Measurements from ENCODE around the gene EPHA2.
"Not testable (repeated sequence)": the region's sequence is repeated elsewhere in the genome, so short reads cannot be mapped to it uniquely, and the experiment has no call there.

EPHA2 gene

GRCh38 chr1:16117369-16117768 lies 38.5 kb downstream of the EPHA2 start:
- peak; percentile 51 for ATAC-seq
- DNase-seq (ENCODE audit: low spot score in 2 of 2): no peak
- H3K4me1 Mint-ChIP-seq: peaks cover 13% of the 10 kb centered on the region
- no peak overlapping the region for H3K4me3 Mint-ChIP-seq
- H3K9me3 Mint-ChIP-seq: no peaks in the 10 kb centered on the region
- peak overlapping the region; percentile 55 for H3K27ac Mint-ChIP-seq
- peaks cover 5% of the 10 kb centered on the region for H3K36me3 Mint-ChIP-seq

GRCh38 chr1:16116625-16117024 lies 39.2 kb downstream of the EPHA2 start:
- Mint-ChIP-seq H3K4me3 (no peak overlapping the region), H3K36me3 (peaks cover 5% of the 10 kb centered on the region), H3K4me1 (peaks cover 16% of the 10 kb centered on the region), H3K27ac (peak overlapping the region; percentile 55), H3K9me3 (no peaks in the 10 kb centered on the region)
- DNase-seq (ENCODE audit: low spot score in 2 of 2) (no peak), ATAC-seq (no peak)

- Mint-ChIP-seq H3K27ac (no peak overlapping the region), H3K36me3 (peaks cover 5% of the 10 kb centered on the region), H3K4me1 (peaks cover 19% of the 10 kb centered on the region), H3K4me3 (no peak overlapping the region), H3K9me3 (no peaks in the 10 kb centered on the region)
- no peak for ATAC-seq
- DNase-seq (ENCODE audit: low spot score in 2 of 2): no peak
Measured at GRCh38 chr1:16116002-16116401, 39.9 kb downstream of the EPHA2 start.

GRCh38 chr1:16115468-16115983 lies 40.3 kb downstream of the EPHA2 start:
- ATAC-seq: no peak
- no peak overlapping the region for H3K4me3 Mint-ChIP-seq
- DNase-seq (ENCODE audit: low spot score in 2 of 2): no peak
- peaks cover 5% of the 10 kb centered on the region for H3K36me3 Mint-ChIP-seq
- peaks cover 19% of the 10 kb centered on the region for H3K4me1 Mint-ChIP-seq
- no peaks in the 10 kb centered on the region for H3K9me3 Mint-ChIP-seq
- no peak overlapping the region for H3K27ac Mint-ChIP-seq

DNA sequence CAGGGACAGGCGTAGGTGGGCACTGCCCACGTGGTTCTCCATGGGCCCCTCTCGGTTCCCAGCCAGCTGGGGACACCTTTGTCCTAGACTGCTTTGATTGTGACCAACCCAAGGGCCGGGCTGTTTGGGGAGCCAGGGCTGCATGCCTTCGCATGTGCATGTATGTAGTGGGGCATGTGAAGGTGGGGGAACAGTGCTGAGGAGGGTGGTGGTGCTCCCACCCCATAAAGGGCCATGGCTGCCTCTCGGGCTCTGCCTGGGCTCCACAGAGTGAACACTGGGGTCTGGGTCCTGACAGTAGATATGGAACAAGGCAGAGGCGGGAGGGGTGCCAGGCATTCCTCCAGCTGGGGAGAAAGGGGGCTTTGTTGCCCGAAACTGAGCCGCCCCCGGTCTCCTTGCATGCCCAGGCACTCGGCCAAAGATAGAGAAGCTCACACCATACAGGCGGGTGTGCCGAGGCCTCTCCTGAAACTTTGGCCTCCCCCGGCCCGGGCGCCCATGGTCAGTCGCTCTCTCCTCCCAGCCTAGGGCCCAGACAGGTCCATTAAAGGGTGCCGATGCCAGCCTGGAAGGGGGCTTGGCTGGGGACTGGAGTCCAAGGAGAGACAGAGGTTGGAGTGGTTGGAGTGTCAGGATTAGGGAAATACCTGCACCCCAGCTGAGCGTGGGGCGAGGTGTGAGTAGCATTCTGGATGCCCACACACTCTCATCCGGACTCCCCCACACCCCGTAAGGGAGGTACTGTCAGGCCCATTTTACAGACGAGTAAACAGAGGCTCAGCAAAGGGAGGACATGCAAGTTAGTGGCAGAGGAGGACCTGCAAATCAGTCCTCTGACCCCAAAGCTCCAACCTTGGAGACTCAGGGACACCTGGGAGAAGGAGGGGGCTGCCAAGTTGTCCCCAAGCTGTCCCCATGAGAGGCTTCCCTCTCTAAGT lies 41.1 kb downstream of the EPHA2 start:
- Mint-ChIP-seq H3K27ac (no peak overlapping the region), H3K4me3 (no peak overlapping the region), H3K36me3 (peaks cover 5% of the 10 kb centered on the region), H3K4me1 (peaks cover 19% of the 10 kb centered on the region), H3K9me3 (no peaks in the 10 kb centered on the region)
- no peak for ATAC-seq
- DNase-seq (ENCODE audit: low spot score in 2 of 2): no peak

DNA sequence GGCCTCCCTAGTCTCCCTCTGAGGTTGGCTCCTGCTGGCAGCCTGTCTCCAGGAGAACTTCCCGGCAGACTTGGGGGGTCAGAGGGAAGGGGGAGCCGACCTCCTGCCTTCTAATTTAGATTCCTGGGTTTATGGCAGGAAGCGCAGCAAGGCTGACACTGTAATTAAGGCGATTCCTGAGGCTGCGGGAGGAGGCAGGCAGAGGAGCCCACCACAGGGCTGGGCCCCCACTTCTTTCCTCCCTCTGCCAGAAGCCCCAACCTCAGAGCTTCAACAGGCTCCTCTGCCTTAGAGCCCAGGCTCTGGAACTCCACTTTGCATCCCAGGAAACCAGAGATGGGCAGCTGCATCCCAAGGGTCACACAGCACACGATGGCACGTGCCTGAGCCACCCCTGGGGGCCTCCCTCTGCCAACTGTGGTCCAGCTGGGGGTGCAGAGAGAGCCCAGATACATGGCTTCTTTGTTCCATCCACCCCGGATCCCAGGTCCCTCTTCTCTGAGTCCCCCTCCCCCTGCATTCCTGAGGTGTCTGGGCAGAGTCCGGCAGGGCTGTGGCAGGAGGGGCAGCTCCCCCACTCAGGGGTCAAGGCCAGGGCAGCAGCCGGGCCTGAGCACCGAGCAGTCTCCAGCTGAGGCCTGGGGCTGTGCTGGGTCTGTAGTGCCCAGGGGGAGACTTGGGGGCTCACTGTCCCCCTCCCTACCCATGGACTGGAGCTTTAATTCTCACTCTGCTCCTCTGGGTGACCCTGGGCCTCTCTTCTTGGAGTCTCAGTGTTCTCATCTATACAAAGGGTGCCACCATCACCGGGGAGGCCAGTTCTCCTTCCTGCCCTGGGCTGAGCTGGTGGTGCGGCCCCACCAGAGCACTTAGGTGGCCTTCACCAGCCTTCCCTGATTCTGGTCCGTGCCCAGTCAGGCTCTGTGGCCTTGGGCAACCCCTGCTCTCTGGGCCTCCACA lies 43.0 kb downstream of the EPHA2 start:
- no peaks in the 10 kb centered on the region for H3K9me3 Mint-ChIP-seq
- no peak for DNase-seq (ENCODE audit: low spot score in 2 of 2)
- no peak for ATAC-seq
- H3K27ac Mint-ChIP-seq: no peak overlapping the region
- peaks cover 19% of the 10 kb centered on the region for H3K4me1 Mint-ChIP-seq
- H3K36me3 Mint-ChIP-seq: peaks cover 5% of the 10 kb centered on the region
- no peak overlapping the region for H3K4me3 Mint-ChIP-seq

DNA sequence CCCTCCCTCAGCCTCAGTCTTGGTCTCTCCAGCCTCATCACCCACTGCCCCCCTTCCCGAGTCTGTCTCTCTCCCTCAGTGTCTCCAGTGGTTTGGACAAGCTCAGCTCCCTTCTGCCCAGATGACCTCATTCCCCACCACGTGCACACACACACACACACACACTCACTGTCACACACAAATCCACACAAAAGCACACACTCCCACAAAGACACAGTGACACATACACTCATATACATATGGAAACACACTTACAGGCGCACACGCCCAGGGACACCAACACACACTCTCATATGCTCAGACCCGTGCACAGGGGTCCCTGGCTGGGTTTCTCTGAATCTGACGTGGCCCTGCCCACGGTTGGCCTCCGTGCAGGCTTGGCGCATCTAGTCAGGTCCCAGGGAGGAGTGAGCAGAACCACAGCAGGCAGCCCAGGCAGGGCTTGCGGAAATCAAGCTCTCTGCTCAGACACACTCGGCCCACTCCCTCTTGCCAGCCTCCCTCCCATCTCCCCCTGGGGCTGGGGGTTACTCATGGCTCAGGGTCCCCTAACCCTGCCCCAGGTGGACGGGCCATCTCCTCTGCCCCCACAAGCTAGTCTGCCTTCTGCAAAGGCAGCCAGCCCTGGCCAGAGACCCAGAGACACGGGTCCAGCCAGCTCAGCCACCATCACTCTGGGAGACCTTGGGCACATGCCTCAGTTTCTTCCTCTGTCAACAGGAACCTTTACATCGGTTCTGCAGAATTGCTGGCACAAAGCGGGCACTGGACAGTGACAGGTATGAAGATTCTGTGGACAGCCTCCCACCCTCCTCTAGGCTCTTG lies 43.9 kb downstream of the EPHA2 start:
- DNase-seq (ENCODE audit: low spot score in 2 of 2) (no peak), ATAC-seq (peak; percentile 17)
- Mint-ChIP-seq H3K9me3 (no peaks in the 10 kb centered on the region), H3K4me1 (peaks cover 11% of the 10 kb centered on the region), H3K36me3 (peaks cover under 1% of the 10 kb centered on the region), H3K4me3 (no peak overlapping the region), H3K27ac (no peak overlapping the region)

DNA sequence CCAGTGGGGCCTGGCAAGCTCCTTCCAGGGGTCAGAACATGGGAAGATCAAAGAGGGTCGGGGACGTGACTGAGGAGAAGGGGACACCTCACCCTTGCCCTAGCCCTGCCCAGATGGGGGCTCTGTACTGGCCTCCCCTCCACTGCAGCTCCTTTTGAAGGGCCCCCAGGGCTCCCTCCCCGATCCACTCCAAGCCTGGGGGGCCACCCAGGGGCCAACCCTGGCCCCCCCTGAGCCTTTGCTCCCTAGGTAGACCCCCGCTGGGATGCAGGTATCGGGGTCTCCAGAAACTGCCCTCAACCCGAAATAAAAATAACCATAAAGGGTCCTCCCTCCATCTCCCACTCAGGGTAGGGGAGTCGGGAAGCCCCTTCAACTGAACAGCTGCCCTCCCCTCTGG lies 45.0 kb downstream of the EPHA2 start:
- Mint-ChIP-seq H3K36me3 (no peaks in the 10 kb centered on the region), H3K4me3 (no peak overlapping the region), H3K27ac (no peak overlapping the region), H3K4me1 (peaks cover 7% of the 10 kb centered on the region), H3K9me3 (no peaks in the 10 kb centered on the region)
- no peak for ATAC-seq
- no peak for DNase-seq (ENCODE audit: low spot score in 2 of 2)

DNA sequence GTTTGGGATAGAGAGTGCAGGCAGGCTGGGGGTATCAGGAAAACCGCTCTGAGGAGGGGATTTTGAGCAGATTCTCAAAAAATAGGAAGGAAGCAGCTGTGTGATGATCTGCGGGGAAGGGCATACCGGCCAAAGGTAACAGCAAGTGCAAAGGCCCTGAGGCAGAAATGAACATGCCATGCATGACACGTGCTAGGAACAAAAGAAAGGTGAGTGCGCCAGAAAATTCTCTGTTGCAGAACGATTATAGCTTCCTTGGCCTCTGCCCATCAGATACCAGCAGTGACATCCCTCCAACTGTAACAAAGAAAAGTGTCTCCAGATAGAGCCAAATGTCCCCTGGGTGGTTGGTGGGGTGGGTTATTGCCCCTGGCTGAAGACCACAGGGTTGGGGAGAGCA lies 45.4 kb downstream of the EPHA2 start:
- no peaks in the 10 kb centered on the region for H3K36me3 Mint-ChIP-seq
- DNase-seq (ENCODE audit: low spot score in 2 of 2) (no peak), ATAC-seq (no peak)
- H3K4me1 Mint-ChIP-seq: peaks cover 7% of the 10 kb centered on the region
- no peak overlapping the region for H3K27ac Mint-ChIP-seq
- H3K9me3 Mint-ChIP-seq: no peaks in the 10 kb centered on the region
- H3K4me3 Mint-ChIP-seq: no peak overlapping the region

GRCh38 chr1:16109571-16109970 lies 46.3 kb downstream of the EPHA2 start:
- ATAC-seq (peak; percentile 62), DNase-seq (ENCODE audit: low spot score in 2 of 2) (no peak)
- Mint-ChIP-seq H3K4me3 (no peak overlapping the region), H3K9me3 (no peaks in the 10 kb centered on the region), H3K27ac (no peak overlapping the region), H3K4me1 (peaks cover 7% of the 10 kb centered on the region), H3K36me3 (no peaks in the 10 kb centered on the region)

GRCh38 chr1:16107039-16107438 lies 48.8 kb downstream of the EPHA2 start:
- not testable (repeated sequence) for H3K4me3 Mint-ChIP-seq; H3K27ac Mint-ChIP-seq; H3K36me3 Mint-ChIP-seq; ATAC-seq; H3K9me3 Mint-ChIP-seq; H3K4me1 Mint-ChIP-seq; DNase-seq (ENCODE audit: low spot score in 2 of 2)

DNA sequence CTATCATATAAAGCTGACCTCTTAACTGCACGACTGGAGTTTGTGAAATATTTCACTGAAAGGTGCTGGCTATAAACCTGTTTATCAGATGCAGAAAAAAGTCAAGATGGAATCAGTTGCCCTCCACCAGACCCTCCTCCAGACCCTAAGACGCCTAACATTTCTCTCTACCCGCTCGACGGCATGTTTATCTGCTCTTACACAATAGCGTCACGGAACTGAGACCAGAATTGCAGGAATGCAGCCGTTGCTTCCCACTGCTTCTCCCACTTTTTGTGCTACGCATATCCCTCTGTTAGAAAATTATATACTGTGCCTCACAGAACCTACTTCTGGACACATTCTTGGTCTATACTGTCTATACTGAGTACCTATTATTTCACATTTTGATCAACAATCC lies 54.2 kb downstream of the EPHA2 start:
- H3K36me3 Mint-ChIP-seq: no peaks in the 10 kb centered on the region
- no peaks in the 10 kb centered on the region for H3K9me3 Mint-ChIP-seq
- no peak overlapping the region for H3K4me3 Mint-ChIP-seq
- H3K4me1 Mint-ChIP-seq: peaks cover under 1% of the 10 kb centered on the region
- DNase-seq (ENCODE audit: low spot score in 2 of 2): no peak
- no peak for ATAC-seq
- H3K27ac Mint-ChIP-seq: no peak overlapping the region

DNA sequence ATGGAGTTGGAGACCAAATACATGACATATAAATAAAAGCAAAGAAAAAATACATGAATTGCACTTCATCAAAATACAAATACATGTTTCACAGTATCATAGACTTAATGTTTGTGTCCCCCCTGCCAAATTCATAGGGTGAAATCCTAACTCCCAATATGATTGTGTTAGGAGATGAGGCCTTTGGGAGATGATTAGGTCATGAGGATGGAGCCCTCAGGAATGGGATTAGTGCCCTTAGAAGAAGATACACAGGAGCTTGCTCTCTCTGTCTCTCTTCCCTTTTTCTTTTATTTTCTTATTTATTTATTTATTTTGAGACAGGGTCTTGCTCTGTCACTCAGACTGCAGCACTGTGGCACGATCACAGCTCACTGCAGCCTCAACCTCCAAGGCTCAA lies 56.5 kb downstream of the EPHA2 start:
- no peaks in the 10 kb centered on the region for H3K9me3 Mint-ChIP-seq
- no peak overlapping the region for H3K4me3 Mint-ChIP-seq
- H3K27ac Mint-ChIP-seq: no peak overlapping the region
- ATAC-seq: no peak
- H3K4me1 Mint-ChIP-seq: peaks cover 5% of the 10 kb centered on the region
- DNase-seq (ENCODE audit: low spot score in 2 of 2): no peak
- H3K36me3 Mint-ChIP-seq: peaks cover 7% of the 10 kb centered on the region

GRCh38 chr1:16095447-16095846 lies 60.4 kb downstream of the EPHA2 start:
- no peaks in the 10 kb centered on the region for H3K9me3 Mint-ChIP-seq
- H3K27ac Mint-ChIP-seq: peak overlapping the region; percentile 49
- H3K4me1 Mint-ChIP-seq: peaks cover 5% of the 10 kb centered on the region
- H3K4me3 Mint-ChIP-seq: no peak overlapping the region
- peaks cover 10% of the 10 kb centered on the region for H3K36me3 Mint-ChIP-seq
- ATAC-seq (no peak), DNase-seq (ENCODE audit: low spot score in 2 of 2) (no peak)

Data from stimulated activated effector memory CD8-positive, alpha-beta T cell treated with anti-CD3 and anti-CD28 coated beads, Interleukin-12 subunit alpha, Interleukin-12 subunit beta, amount 100 ng/mL, for 72 hours (primary cell).